ENCODE measurements around the gene PSTPIP2. TPM values are rescaled to one million over a fixed set of nuclear protein-coding genes. Genes with fewer than 3 reads are reported as not detected.

PSTPIP2 gene
- total and polyA plus RNA-seq, 2 of the 13 experiments (the other 11 are each of a cell fraction or from before 2014, with no cell fraction given), result 0.25 to 0.27 TPM

DNA sequence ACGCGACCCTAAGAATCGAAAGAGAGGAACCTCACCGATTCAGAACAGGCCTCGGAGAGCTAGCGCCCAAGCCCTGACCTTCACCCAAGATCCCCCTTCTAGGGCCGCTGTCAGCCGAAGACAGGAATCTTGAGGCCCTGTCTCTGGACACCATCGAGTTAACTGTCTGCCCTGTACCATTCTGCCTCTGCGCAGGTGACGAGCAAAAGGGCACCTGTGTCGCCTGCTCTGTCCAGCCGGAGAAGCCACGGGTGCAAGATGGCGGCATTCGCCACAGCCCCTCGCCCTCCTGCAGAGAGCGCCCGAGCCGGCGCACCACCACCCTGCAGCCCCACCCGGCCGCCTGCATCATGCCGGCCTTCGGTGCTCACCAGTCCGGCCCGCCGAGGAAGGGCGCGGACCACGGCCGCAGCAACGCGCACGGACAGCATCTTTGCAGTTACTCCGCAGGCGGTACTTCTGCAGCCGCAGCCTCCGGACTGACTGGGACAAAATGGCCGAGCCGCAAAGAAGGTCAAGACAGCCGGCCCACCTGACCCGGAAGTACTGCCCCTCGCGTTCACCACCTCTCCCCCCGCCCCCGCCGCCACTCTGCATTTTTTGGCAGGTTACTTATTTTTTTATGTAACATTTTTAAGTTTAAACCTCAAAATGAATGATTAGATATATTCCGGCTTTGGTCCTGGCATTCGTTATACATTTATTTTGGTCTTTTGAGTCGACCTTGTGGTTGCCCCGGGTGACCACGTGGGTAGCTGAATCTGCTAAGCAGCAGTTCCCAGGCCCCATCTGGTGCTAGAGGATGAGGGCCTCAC is 25.9 kb upstream of the PSTPIP2 start, which contains the start of gene ATP5F1A (continued):
- TF ChIP-seq, protein P1, sequence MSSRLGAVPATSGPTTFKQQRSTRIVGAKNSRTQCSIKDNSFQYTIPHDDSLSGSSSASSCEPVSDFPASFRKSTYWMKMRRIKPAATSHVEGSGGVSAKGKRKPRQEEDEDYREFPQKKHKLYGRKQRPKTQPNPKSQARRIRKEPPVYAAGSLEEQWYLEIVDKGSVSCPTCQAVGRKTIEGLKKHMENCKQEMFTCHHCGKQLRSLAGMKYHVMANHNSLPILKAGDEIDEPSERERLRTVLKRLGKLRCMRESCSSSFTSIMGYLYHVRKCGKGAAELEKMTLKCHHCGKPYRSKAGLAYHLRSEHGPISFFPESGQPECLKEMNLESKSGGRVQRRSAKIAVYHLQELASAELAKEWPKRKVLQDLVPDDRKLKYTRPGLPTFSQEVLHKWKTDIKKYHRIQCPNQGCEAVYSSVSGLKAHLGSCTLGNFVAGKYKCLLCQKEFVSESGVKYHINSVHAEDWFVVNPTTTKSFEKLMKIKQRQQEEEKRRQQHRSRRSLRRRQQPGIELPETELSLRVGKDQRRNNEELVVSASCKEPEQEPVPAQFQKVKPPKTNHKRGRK (CRISPR knock-in tag; IDR thresholded peaks at IDR 0.05), result no peak
- TF ChIP-seq MNT (IDR thresholded peaks at IDR 0.05) (peak; percentile 76), MEIS2 (CRISPR knock-in tag; IDR thresholded peaks at IDR 0.05) (peak; percentile 67; the same call in 1 of the 2 replicates), POLR2G (IDR thresholded peaks at IDR 0.05; ENCODE audit: low read depth, low read length) (peak; percentile 94), IRF2 (CRISPR knock-in tag; IDR thresholded peaks at IDR 0.05) (peak; percentile 71), GATA4 (IDR thresholded peaks at IDR 0.05; ENCODE audit: borderline replicate concordance, low read depth) (peak; percentile 52; the same call in 1 of the 2 replicates), KLF9 (CRISPR knock-in tag; IDR thresholded peaks at IDR 0.05; ENCODE audit: low read depth) (no peak), ZNF275 (CRISPR knock-in tag; IDR thresholded peaks at IDR 0.05; ENCODE audit: borderline replicate concordance) (peak; percentile 85), MXD4 (CRISPR knock-in tag; IDR thresholded peaks at IDR 0.05) (peak; percentile 74), ZSCAN30 (CRISPR knock-in tag; IDR thresholded peaks at IDR 0.05) (no peak)
- TF ChIP-seq, protein P2, sequence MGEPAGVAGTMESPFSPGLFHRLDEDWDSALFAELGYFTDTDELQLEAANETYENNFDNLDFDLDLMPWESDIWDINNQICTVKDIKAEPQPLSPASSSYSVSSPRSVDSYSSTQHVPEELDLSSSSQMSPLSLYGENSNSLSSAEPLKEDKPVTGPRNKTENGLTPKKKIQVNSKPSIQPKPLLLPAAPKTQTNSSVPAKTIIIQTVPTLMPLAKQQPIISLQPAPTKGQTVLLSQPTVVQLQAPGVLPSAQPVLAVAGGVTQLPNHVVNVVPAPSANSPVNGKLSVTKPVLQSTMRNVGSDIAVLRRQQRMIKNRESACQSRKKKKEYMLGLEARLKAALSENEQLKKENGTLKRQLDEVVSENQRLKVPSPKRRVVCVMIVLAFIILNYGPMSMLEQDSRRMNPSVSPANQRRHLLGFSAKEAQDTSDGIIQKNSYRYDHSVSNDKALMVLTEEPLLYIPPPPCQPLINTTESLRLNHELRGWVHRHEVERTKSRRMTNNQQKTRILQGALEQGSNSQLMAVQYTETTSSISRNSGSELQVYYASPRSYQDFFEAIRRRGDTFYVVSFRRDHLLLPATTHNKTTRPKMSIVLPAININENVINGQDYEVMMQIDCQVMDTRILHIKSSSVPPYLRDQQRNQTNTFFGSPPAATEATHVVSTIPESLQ (CRISPR knock-in tag; conservative IDR thresholded peaks at IDR 0.05), result no peak
- TF ChIP-seq, protein P3, sequence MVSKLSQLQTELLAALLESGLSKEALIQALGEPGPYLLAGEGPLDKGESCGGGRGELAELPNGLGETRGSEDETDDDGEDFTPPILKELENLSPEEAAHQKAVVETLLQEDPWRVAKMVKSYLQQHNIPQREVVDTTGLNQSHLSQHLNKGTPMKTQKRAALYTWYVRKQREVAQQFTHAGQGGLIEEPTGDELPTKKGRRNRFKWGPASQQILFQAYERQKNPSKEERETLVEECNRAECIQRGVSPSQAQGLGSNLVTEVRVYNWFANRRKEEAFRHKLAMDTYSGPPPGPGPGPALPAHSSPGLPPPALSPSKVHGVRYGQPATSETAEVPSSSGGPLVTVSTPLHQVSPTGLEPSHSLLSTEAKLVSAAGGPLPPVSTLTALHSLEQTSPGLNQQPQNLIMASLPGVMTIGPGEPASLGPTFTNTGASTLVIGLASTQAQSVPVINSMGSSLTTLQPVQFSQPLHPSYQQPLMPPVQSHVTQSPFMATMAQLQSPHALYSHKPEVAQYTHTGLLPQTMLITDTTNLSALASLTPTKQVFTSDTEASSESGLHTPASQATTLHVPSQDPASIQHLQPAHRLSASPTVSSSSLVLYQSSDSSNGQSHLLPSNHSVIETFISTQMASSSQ (IDR thresholded peaks at IDR 0.05; ENCODE audit: low read depth), result no peak
- TF ChIP-seq, protein P3 (CRISPR knock-in tag; IDR thresholded peaks at IDR 0.05; ENCODE audit: borderline replicate concordance), result no peak
- TF ChIP-seq, protein P4, sequence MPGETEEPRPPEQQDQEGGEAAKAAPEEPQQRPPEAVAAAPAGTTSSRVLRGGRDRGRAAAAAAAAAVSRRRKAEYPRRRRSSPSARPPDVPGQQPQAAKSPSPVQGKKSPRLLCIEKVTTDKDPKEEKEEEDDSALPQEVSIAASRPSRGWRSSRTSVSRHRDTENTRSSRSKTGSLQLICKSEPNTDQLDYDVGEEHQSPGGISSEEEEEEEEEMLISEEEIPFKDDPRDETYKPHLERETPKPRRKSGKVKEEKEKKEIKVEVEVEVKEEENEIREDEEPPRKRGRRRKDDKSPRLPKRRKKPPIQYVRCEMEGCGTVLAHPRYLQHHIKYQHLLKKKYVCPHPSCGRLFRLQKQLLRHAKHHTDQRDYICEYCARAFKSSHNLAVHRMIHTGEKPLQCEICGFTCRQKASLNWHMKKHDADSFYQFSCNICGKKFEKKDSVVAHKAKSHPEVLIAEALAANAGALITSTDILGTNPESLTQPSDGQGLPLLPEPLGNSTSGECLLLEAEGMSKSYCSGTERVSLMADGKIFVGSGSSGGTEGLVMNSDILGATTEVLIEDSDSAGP (CRISPR knock-in tag; IDR thresholded peaks at IDR 0.05; ENCODE audit: borderline replicate concordance), result peak; percentile 91; the same call in 1 of the 2 replicates

All from HepG2 (cell line).